Ascending aorta (tissue), 2 donors: Measurements from ENCODE around the gene RIN1. TPM values are rescaled to one million over a fixed set of nuclear protein-coding genes. Genes with fewer than 3 reads are reported as not detected.

ENCODE experiments used
- DNase-seq, 2 donors: peaks; one replicate each; pipeline ENCODE4 v3.0.0-alpha.2; 2019; ENCODE audit warnings: low spot score in 2 of 2
- H3K27ac ChIP-seq, 2 donors: fragments of 200-600 bp; sonication (generic); one replicate each; pipeline ENCODE4 v1.5.1; 2016 to 2017; ENCODE audit warnings: mild to moderate bottlenecking in 1 of 2
- H3K27me3 ChIP-seq: fragments of 200-600 bp; sonication (generic); one replicate; pipeline ENCODE4 v1.5.1; 2017
- H3K36me3 ChIP-seq, 2 donors: fragments of 200-600 bp; sonication (generic); one replicate each; pipeline ENCODE4 v1.5.1; 2016
- H3K4me1 ChIP-seq, 2 donors: fragments of 200-600 bp; sonication (generic); one replicate each; pipeline ENCODE4 v1.5.1; 2016 to 2017; ENCODE audit warnings: mild to moderate bottlenecking in 1 of 2
- H3K4me3 ChIP-seq, 2 donors: fragments of 200-600 bp; sonication (generic); one replicate each; pipeline ENCODE4 v1.5.1; 2016 to 2017; ENCODE audit warnings: mild to moderate bottlenecking in 1 of 2
- H3K9me3 ChIP-seq, 2 donors: fragments of 200-600 bp; sonication (generic); one replicate each; pipeline ENCODE4 v1.5.1; 2016
- intact Hi-C: fragments of 100-400 bp; cut with DNase I; formaldehyde crosslinking; loops from one replicate; pipeline ENCODE4 v1.15.1; 2023
- total RNA-seq: library from RNA; depleted of rRNA; stranded (reverse); fragments of >200 nt; gene quantifications from one replicate; pipeline ENCODE4 v1.1.0, GENCODE V29; 2016
- TF ChIP-seq, protein P1 (sequence below), 3 experiments: fragments of 200-600 bp in 2 of 3; fragments of 450-650 bp in 1 of 3; sonication (generic) in 2 of 3; IDR thresholded peaks; one replicate each; pipeline ENCODE4 v1.5.1; 2016 to 2019; ENCODE audit warnings: antibody characterized with exemption in 3 of 3, mild to moderate bottlenecking in 1 of 3, moderate library complexity in 1 of 3

RIN1 gene
- total RNA-seq, 1 donor from 2014 or later: 28.5 TPM

DNA sequence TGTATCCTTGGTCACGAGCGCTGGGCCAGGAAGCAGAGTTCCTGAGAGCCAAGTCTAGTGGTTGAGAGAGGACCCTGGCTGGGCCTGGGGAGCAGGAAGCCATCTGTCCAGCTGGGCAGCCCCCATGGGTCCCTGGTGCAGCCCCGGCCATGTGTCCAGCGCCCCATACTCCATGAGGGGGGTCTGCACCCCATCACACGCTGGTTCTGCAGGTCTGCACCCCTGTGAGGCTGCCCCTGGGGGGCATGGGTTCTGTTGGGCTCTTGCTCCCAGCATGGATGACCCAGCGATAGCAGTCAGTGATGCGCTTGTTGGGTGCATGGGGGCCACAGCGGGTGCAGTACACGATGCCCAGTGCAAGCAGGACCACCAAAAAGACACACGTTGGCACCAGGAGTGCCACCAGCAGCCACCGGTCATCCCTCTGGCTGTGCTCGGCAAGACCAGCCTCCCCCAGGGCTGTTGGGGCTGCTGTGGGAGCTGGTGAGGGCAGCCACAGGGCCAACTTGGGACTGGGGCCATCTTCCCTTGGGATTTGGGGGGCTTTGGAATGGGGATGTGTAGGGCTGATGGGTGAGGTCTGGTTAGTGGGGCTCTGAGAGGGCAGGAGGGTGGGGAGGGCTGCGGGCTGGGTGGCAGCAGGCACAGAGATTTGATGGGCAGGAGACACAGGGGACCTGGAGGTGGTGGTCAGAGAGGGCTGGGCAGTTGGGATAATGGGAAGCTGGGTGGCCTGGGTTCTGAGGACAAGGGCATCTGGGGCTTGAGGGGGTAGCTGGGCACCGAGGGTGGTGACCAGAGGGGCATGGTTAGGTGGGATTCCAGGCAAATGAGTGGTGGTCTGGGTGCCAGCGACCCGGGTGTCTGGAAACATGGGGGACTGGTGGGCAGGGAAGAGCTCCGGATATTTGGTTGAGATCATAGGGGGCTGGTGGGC is 21.4 kb downstream of the RIN1 start:
- Histone ChIP-seq H3K27me3 (no peaks in the 10 kb centered on the region), H3K4me3 (peak overlapping the region in 1 of 2 donors; percentile 85), H3K36me3 (no peaks in the 10 kb centered on the region), H3K4me1 (peaks cover 20 to 25% of the 10 kb centered on the region in 2 donors), H3K9me3 (no peaks in the 10 kb centered on the region), H3K27ac (peak overlapping the region in 1 of 2 donors; percentile 1)
- DNase-seq: no peak
- intact Hi-C loops: loop anchor here (5.0 kb wide), 1 partner anchor 72 kb away; no protein-coding TSS in a partner anchor
- TF ChIP-seq, protein P1, sequence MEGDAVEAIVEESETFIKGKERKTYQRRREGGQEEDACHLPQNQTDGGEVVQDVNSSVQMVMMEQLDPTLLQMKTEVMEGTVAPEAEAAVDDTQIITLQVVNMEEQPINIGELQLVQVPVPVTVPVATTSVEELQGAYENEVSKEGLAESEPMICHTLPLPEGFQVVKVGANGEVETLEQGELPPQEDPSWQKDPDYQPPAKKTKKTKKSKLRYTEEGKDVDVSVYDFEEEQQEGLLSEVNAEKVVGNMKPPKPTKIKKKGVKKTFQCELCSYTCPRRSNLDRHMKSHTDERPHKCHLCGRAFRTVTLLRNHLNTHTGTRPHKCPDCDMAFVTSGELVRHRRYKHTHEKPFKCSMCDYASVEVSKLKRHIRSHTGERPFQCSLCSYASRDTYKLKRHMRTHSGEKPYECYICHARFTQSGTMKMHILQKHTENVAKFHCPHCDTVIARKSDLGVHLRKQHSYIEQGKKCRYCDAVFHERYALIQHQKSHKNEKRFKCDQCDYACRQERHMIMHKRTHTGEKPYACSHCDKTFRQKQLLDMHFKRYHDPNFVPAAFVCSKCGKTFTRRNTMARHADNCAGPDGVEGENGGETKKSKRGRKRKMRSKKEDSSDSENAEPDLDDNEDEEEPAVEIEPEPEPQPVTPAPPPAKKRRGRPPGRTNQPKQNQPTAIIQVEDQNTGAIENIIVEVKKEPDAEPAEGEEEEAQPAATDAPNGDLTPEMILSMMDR (IDR thresholded peaks at IDR 0.05): no peak

DNA sequence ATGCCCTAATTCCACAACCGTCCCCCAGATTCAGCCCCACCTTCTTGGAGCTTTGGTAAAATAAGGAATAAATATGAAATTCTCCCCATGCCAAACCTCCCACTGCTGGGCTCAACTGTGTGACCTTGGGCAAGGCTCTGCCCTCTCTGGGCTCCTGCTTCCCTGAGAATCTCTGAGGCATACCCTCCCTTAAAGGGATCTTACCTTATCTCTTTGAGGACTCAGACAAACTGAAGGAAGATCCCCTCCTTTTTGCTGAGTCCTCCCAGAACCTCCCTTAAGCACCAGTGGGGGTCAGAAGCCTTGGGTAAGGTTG is 22.1 kb downstream of the RIN1 start:
- H3K27me3 ChIP-seq: no peaks in the 10 kb centered on the region
- H3K4me3 ChIP-seq: peak overlapping the region in 1 of 2 donors; percentile 70
- no peak for DNase-seq
- H3K36me3 ChIP-seq: no peaks in the 10 kb centered on the region
- TF ChIP-seq, protein P1 (IDR thresholded peaks at IDR 0.05): no peak
- H3K27ac ChIP-seq: peak overlapping the region in 1 of 2 donors; percentile 60
- peaks cover 20 to 25% of the 10 kb centered on the region in 2 donors for H3K4me1 ChIP-seq
- H3K9me3 ChIP-seq: no peaks in the 10 kb centered on the region
- intact Hi-C loops: loop anchor here (5.0 kb wide), 1 partner anchor 73 kb away; no protein-coding TSS in a partner anchor

DNA sequence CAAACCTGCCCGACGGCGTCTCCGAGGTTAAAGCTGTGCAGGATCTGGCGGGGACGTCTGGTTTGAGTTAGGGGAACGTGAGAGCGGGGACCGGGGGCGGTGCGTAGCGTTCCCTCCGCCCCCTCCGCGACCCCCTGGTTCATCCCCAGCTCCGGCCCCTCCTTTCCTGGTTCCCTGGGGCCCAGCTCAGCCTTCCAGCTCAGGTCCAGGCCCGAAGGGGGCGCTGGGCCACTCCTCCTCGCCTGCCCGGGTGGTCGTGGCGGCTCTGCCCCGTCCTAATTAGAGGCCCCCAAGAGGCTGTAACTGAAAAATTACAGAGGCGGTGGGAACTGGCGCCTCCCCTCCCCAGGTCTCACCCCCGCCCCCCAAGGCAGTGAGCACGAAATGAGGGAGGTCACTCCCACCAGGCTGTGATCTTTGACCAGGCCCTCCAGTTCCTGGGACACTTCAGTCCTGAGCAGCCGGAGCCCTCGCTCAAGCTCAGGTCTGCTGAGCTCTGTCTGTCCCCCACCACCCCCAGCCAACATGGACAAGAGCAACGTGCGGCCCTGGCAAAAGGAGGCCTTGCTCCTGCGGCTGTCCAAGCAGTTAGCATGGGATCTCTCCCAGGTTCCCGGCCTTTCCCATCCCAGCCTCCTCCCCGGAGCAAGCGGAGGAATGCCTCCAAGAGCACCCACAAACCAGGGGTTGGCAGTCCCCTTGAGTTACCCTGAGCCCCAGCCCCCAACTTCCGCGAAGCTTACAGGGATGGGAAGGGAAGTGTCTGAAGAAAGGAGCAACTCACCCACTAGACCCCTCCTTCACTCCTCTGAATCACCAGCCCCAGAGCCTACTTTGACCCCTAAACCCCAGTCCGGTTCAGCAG is 22.7 kb downstream of the RIN1 start:
- H3K4me3 ChIP-seq: peak overlapping the region; percentile 46 to 70
- intact Hi-C loops: loop anchor here (5.0 kb wide), 1 partner anchor 74 kb away; no protein-coding TSS in a partner anchor
- DNase-seq: no peak
- peak overlapping the region; percentile 60 to 75 for H3K27ac ChIP-seq
- H3K36me3 ChIP-seq: no peaks in the 10 kb centered on the region
- H3K4me1 ChIP-seq: peaks cover 20 to 25% of the 10 kb centered on the region in 2 donors
- no peaks in the 10 kb centered on the region for H3K9me3 ChIP-seq
- TF ChIP-seq, protein P1 (IDR thresholded peaks at IDR 0.05): peak in 1 of 3 experiments; percentile 7
- H3K27me3 ChIP-seq: no peaks in the 10 kb centered on the region

DNA sequence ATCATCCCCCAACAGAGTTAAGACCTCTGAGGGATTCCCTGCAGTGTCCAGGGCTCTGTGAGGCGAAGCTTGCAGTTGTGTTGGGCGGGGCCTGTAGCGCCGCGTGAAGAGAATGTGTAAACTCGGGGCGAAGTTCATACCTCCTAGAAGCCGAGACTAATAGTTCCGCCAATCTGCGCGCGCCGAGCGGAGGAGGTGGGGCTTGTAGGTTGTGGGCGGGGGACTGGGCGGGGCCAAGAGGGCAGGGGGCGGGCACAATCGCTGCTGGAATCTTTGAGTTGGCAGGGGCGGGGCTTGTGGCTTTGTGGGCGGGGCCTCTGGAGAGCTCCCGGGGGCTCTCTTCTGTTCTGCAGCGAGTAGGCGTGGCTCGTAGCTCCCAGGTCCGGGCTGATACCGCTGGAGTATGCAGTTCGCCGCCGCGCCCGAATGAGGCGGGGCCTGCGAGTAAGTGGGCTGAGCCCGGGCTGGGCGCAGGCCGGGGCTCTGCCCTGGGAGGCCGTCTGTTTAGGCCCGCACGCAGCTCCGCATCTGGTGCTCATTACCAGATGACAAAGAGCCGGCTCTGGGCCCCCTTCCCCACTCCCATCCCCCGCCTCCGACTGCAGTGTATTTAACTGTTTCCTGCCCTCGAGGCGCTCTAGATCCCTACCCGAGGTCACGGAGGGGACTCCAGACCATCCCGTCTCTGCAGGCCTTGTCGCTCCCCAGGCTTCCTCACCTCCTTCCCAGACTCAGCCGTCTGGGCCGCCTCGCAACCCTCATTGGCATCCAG is 23.5 kb downstream of the RIN1 start:
- intact Hi-C loops: loop anchor here (1.0 to 5.0 kb wide), 4 partner anchors 16 to 75 kb away; partner anchors contain the start of genes BRMS1 and YIF1A
- Histone ChIP-seq H3K4me3 (peak overlapping the region; percentile 46 to 70), H3K36me3 (no peaks in the 10 kb centered on the region), H3K27me3 (no peaks in the 10 kb centered on the region), H3K9me3 (no peaks in the 10 kb centered on the region), H3K4me1 (peaks cover 18 to 20% of the 10 kb centered on the region in 2 donors), H3K27ac (peak overlapping the region; percentile 65 to 75)
- peak; percentile 95 to 97 for DNase-seq
- TF ChIP-seq, protein P1 (IDR thresholded peaks at IDR 0.05): no peak
